HepG2 (cell line): ENCODE results near the gene ZNF239. TPM values are rescaled to one million over a fixed set of nuclear protein-coding genes. Genes with fewer than 3 reads are reported as not detected.

Experiments used
- FOXP1 ChIP-seq, 2 experiments: fragments of 450-650 bp in 1 of 2; IDR thresholded peaks; 2 replicates each; pipeline ENCODE4 v1.6.1; 2017 to 2018; ENCODE audit warnings: antibody characterized with exemption in 1 of 2
- HNRNPK ChIP-seq: fragments of 200-400 bp; formaldehyde crosslinking; IDR thresholded peaks from 2 replicates; pipeline ENCODE4 v1.6.1; 2018; ENCODE audit warnings: low read length, low read depth, moderate library complexity, mild to moderate bottlenecking; ENCODE audit not compliant: poor library complexity, severe bottlenecking
- MED1 ChIP-seq: sonication (generic); formaldehyde crosslinking; IDR thresholded peaks from 2 replicates; pipeline ENCODE4 v1.4.0; 2020; ENCODE audit warnings: missing genetic modification reagents
- RARG ChIP-seq: sonication (generic); formaldehyde crosslinking; IDR thresholded peaks from 2 replicates; pipeline ENCODE4 v1.4.0; 2020; ENCODE audit warnings: low read depth, mild to moderate bottlenecking, missing genetic modification reagents
- SAP130 ChIP-seq: IDR thresholded peaks from 2 replicates; pipeline ENCODE4 v1.6.1; 2016; ENCODE audit warnings: low read depth
- YEATS4 ChIP-seq: sonication (generic); formaldehyde crosslinking; IDR thresholded peaks from 2 replicates; pipeline ENCODE4 v1.4.0; 2020; ENCODE audit warnings: missing genetic modification reagents, borderline replicate concordance
- ZNF234 ChIP-seq: sonication (generic); formaldehyde crosslinking; conservative IDR thresholded peaks from 2 replicates; pipeline ENCODE4 v1.5.1; 2020; ENCODE audit warnings: mild to moderate bottlenecking, missing genetic modification reagents
- ZNF274 ChIP-seq: sonication (generic); formaldehyde crosslinking; IDR thresholded peaks from 2 replicates; pipeline ENCODE4 v1.5.1; 2020; ENCODE audit warnings: mild to moderate bottlenecking, missing genetic modification reagents
- ZNF446 ChIP-seq: sonication (generic); formaldehyde crosslinking; IDR thresholded peaks from 2 replicates; pipeline ENCODE4 v1.5.0; 2020; ENCODE audit warnings: mild to moderate bottlenecking, missing genetic modification reagents
- ZNF572 ChIP-seq: sonication (generic); formaldehyde crosslinking; IDR thresholded peaks from 2 replicates; pipeline ENCODE4 v1.5.1; 2020; ENCODE audit warnings: mild to moderate bottlenecking, missing genetic modification reagents
- ZSCAN22 ChIP-seq: sonication (generic); formaldehyde crosslinking; IDR thresholded peaks from 2 replicates; pipeline ENCODE4 v1.4.0; 2020; ENCODE audit warnings: mild to moderate bottlenecking, missing genetic modification reagents
- polyA plus RNA-seq, 8 experiments: library from polyadenylated mRNA; depleted of rRNA in 3 of 8; stranded (reverse) in 7 of 8; unstranded in 1 of 8; fragments of >200 nt; fragmentation: Illumina TruSeq in 4 of 8; extraction: Trizol in 4 of 8; gene quantifications; 2 replicates each; pipeline versions ENCODE4 v1.2.1 to v1.2.3, GENCODE V29; 2011 to 2016; ENCODE audit warnings: low read depth in 4 of 8, missing spikeins in 1 of 8, mixed read lengths in 1 of 8; ENCODE audit not compliant: insufficient read depth in 1 of 8
- total RNA-seq, 5 experiments: library from RNA; depleted of rRNA; stranded (reverse); fragments of >200 nt; fragmentation: Illumina TruSeq; extraction: Trizol; gene quantifications; 2 replicates each; pipeline ENCODE4 v1.2.3, GENCODE V29; 2016; ENCODE audit warnings: low read depth in 1 of 5
- TF ChIP-seq, protein P1 (sequence below): sonication (generic); formaldehyde crosslinking; IDR thresholded peaks from 2 replicates; pipeline ENCODE4 v1.4.0; 2020; ENCODE audit warnings: missing genetic modification reagents, low read depth, mild to moderate bottlenecking, borderline replicate concordance
- TF ChIP-seq, protein P2 (sequence below): sonication (generic); formaldehyde crosslinking; conservative IDR thresholded peaks from 2 replicates; pipeline ENCODE4 v1.4.0; 2020; ENCODE audit warnings: missing genetic modification reagents
- TF ChIP-seq, protein P3 (sequence below): IDR thresholded peaks from 2 replicates; pipeline ENCODE4 v1.6.1; 2016; ENCODE audit warnings: control low read depth
- TF ChIP-seq, protein P4 (sequence below): sonication (generic); formaldehyde crosslinking; IDR thresholded peaks from 2 replicates; pipeline ENCODE4 v1.4.0; 2020; ENCODE audit warnings: missing genetic modification reagents
- TF ChIP-seq, protein P5 (sequence below): sonication (generic); formaldehyde crosslinking; IDR thresholded peaks from 2 replicates; pipeline ENCODE4 v1.4.0; 2020; ENCODE audit warnings: mild to moderate bottlenecking, low read depth, missing genetic modification reagents
- TF ChIP-seq, protein P6 (sequence below): sonication (generic); formaldehyde crosslinking; IDR thresholded peaks from 2 replicates; pipeline ENCODE4 v1.5.0; 2020; ENCODE audit warnings: mild to moderate bottlenecking, missing genetic modification reagents, moderate library complexity

Gene ZNF239
- total and polyA plus RNA-seq, 2 of the 13 experiments (the other 11 are each of a cell fraction or from before 2014, with no cell fraction given): 0.05 TPM; not detected in 1

DNA sequence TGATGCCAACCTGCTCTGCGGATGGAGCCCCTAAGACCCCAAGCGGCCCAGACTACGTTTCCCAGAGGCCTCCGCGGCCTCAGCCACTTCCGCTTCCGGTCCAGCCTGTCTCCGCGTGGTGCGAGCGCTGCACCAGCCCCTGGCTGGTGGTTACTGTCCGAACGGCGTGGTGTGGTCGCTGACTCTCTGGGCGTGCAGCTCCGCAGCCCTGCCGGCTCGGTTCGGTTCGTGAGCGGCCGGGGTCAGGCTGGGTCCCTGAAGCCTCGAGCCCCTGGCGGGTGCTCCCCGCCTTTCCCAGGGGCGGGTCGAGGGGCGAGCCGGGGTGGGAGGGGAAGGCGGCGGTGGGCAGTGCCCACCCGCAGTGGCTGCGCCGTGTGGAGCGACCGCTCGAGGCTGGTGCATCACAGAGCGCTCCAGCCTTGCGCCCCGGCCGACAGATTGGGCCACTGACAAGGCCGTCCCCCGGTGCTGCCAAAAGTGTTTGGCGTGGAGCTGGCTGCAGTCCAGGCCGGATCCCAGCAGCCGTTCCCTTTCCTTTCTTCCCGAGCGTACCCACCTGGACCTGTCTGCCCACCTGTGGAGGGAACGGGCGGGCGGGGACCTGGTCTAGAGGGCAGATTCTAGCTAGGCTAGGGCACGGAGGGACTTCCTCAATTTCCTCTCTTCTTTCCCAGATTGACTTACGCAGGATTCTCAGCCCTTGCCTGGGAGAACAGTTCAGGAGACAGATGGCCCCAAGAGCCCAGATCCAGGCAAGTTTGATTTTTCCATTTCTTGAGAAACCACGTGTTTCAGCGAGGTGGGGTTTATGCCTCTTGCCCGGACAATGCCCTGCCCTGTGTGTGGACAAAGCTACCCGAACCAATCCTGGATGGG is 32.1 kb upstream of the ZNF239 start, which contains the start of gene ZNF485 (continued):
- TF ChIP-seq, protein P1, sequence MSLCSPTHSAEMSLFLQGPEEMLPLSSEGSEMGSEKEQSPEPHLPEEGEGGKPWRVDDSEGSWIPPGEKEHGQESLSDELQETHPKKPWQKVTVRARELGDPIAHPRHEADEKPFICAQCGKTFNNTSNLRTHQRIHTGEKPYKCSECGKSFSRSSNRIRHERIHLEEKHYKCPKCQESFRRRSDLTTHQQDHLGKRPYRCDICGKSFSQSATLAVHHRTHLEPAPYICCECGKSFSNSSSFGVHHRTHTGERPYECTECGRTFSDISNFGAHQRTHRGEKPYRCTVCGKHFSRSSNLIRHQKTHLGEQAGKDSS: peak; percentile 44; the same call in 1 of the 2 replicates
- TF ChIP-seq, protein P2, sequence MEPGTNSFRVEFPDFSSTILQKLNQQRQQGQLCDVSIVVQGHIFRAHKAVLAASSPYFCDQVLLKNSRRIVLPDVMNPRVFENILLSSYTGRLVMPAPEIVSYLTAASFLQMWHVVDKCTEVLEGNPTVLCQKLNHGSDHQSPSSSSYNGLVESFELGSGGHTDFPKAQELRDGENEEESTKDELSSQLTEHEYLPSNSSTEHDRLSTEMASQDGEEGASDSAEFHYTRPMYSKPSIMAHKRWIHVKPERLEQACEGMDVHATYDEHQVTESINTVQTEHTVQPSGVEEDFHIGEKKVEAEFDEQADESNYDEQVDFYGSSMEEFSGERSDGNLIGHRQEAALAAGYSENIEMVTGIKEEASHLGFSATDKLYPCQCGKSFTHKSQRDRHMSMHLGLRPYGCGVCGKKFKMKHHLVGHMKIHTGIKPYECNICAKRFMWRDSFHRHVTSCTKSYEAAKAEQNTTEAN (CRISPR knock-in tag): no peak
- no peak for TF ChIP-seq HNRNPK
- TF ChIP-seq ZNF274: 0 out of 2 replicates have a peak, but pooled peaks have one; percentile 22
- peak; percentile 73 for TF ChIP-seq SAP130 (CRISPR knock-in tag)
- TF ChIP-seq, protein P3, sequence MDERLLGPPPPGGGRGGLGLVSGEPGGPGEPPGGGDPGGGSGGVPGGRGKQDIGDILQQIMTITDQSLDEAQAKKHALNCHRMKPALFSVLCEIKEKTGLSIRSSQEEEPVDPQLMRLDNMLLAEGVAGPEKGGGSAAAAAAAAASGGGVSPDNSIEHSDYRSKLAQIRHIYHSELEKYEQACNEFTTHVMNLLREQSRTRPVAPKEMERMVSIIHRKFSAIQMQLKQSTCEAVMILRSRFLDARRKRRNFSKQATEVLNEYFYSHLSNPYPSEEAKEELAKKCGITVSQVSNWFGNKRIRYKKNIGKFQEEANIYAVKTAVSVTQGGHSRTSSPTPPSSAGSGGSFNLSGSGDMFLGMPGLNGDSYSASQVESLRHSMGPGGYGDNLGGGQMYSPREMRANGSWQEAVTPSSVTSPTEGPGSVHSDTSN (CRISPR knock-in tag): no peak
- TF ChIP-seq FOXP1 (IDR thresholded peaks at IDR 0.05): no peak
- no peak for TF ChIP-seq FOXP1 (CRISPR knock-in tag; IDR thresholded peaks at IDR 0.05)
- TF ChIP-seq, protein P4, sequence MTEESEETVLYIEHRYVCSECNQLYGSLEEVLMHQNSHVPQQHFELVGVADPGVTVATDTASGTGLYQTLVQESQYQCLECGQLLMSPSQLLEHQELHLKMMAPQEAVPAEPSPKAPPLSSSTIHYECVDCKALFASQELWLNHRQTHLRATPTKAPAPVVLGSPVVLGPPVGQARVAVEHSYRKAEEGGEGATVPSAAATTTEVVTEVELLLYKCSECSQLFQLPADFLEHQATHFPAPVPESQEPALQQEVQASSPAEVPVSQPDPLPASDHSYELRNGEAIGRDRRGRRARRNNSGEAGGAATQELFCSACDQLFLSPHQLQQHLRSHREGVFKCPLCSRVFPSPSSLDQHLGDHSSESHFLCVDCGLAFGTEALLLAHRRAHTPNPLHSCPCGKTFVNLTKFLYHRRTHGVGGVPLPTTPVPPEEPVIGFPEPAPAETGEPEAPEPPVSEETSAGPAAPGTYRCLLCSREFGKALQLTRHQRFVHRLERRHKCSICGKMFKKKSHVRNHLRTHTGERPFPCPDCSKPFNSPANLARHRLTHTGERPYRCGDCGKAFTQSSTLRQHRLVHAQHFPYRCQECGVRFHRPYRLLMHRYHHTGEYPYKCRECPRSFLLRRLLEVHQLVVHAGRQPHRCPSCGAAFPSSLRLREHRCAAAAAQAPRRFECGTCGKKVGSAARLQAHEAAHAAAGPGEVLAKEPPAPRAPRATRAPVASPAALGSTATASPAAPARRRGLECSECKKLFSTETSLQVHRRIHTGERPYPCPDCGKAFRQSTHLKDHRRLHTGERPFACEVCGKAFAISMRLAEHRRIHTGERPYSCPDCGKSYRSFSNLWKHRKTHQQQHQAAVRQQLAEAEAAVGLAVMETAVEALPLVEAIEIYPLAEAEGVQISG (CRISPR knock-in tag): peak; percentile 71
- TF ChIP-seq YEATS4 (CRISPR knock-in tag): peak; percentile 68; the same call in 1 of the 2 replicates
- TF ChIP-seq ZNF234 (CRISPR knock-in tag): 0 out of 2 replicates have a peak, but pooled peaks have one; percentile 69
- TF ChIP-seq RARG: no peak
- TF ChIP-seq MED1 (CRISPR knock-in tag): no peak
- TF ChIP-seq, protein P5, sequence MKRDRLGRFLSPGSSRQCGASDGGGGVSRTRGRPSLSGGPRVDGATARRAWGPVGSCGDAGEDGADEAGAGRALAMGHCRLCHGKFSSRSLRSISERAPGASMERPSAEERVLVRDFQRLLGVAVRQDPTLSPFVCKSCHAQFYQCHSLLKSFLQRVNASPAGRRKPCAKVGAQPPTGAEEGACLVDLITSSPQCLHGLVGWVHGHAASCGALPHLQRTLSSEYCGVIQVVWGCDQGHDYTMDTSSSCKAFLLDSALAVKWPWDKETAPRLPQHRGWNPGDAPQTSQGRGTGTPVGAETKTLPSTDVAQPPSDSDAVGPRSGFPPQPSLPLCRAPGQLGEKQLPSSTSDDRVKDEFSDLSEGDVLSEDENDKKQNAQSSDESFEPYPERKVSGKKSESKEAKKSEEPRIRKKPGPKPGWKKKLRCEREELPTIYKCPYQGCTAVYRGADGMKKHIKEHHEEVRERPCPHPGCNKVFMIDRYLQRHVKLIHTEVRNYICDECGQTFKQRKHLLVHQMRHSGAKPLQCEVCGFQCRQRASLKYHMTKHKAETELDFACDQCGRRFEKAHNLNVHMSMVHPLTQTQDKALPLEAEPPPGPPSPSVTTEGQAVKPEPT (CRISPR knock-in tag): no peak
- no peak for TF ChIP-seq ZSCAN22 (CRISPR knock-in tag)
- peak; percentile 57; the same call in 1 of the 2 replicates for TF ChIP-seq ZNF446 (CRISPR knock-in tag)
- TF ChIP-seq ZNF572 (CRISPR knock-in tag): peak; percentile 60; the same call in 1 of the 2 replicates
- TF ChIP-seq, protein P6, sequence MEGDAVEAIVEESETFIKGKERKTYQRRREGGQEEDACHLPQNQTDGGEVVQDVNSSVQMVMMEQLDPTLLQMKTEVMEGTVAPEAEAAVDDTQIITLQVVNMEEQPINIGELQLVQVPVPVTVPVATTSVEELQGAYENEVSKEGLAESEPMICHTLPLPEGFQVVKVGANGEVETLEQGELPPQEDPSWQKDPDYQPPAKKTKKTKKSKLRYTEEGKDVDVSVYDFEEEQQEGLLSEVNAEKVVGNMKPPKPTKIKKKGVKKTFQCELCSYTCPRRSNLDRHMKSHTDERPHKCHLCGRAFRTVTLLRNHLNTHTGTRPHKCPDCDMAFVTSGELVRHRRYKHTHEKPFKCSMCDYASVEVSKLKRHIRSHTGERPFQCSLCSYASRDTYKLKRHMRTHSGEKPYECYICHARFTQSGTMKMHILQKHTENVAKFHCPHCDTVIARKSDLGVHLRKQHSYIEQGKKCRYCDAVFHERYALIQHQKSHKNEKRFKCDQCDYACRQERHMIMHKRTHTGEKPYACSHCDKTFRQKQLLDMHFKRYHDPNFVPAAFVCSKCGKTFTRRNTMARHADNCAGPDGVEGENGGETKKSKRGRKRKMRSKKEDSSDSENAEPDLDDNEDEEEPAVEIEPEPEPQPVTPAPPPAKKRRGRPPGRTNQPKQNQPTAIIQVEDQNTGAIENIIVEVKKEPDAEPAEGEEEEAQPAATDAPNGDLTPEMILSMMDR (CRISPR knock-in tag): no peak
